Measurements from ENCODE around the gene PTDSS2. TPM values are rescaled to one million over a fixed set of nuclear protein-coding genes. Genes with fewer than 3 reads are reported as not detected.

Gene PTDSS2
- total and polyA plus RNA-seq, 2 of the 13 experiments (the other 11 are each of a cell fraction or from before 2014, with no cell fraction given), result 21.7 to 26.4 TPM

GRCh38 chr11:518463-519202 lies 68.6 kb downstream of the PTDSS2 start (continued):
- TF ChIP-seq ZNF142 (CRISPR knock-in tag; IDR thresholded peaks at IDR 0.05) (no peak), ZNF781 (CRISPR knock-in tag; IDR thresholded peaks at IDR 0.05; ENCODE audit: borderline replicate concordance, not compliant biosample characterization) (no peak), MTERF4 (CRISPR knock-in tag; IDR thresholded peaks at IDR 0.05) (no peak), ZNF563 (CRISPR knock-in tag; IDR thresholded peaks at IDR 0.05) (peak; percentile 78; the same call in 1 of the 2 replicates), KAT2B (IDR thresholded peaks at IDR 0.05; ENCODE audit: borderline replicate concordance, low read depth, low read length) (no peak), PRMT3 (CRISPR knock-in tag; IDR thresholded peaks at IDR 0.05; ENCODE audit: borderline replicate concordance, low read depth) (no peak), ZNF33B (CRISPR knock-in tag; IDR thresholded peaks at IDR 0.05) (no peak), MAZ (IDR thresholded peaks at IDR 0.05; ENCODE audit: borderline replicate concordance, low read depth, low read length) (peak; percentile 68; the same call in 1 of the 2 replicates), MAZ (CRISPR knock-in tag; IDR thresholded peaks at IDR 0.05; ENCODE audit: low read depth) (peak; percentile 94), ZNF646 (CRISPR knock-in tag; IDR thresholded peaks at IDR 0.05) (no peak), ZFY (CRISPR knock-in tag; IDR thresholded peaks at IDR 0.05) (peak; percentile 56), ZNF138 (CRISPR knock-in tag; IDR thresholded peaks at IDR 0.05; ENCODE audit: low read depth) (no peak)
- TF ChIP-seq, protein P1, sequence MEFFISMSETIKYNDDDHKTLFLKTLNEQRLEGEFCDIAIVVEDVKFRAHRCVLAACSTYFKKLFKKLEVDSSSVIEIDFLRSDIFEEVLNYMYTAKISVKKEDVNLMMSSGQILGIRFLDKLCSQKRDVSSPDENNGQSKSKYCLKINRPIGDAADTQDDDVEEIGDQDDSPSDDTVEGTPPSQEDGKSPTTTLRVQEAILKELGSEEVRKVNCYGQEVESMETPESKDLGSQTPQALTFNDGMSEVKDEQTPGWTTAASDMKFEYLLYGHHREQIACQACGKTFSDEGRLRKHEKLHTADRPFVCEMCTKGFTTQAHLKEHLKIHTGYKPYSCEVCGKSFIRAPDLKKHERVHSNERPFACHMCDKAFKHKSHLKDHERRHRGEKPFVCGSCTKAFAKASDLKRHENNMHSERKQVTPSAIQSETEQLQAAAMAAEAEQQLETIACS (CRISPR knock-in tag; IDR thresholded peaks at IDR 0.05), result peak; percentile 52; the same call in 1 of the 2 replicates
